HG03066 (cell line): ENCODE measurements around the gene TIGD3.
A peak's percentile ranks its signal among the peaks of the same experiment; 100 is the strongest.
"Not testable (repeated sequence)": the region's sequence is repeated elsewhere in the genome, so short reads cannot be mapped to it uniquely, and the experiment has no call there.

Experiments
- ATAC-seq: cut with Tn5 transposase; IDR thresholded peaks from one replicate; pipeline ENCODE4 v1.9.1; 2021; ENCODE audit warnings: low read depth; ENCODE audit not compliant: unreplicated experiment

Gene TIGD3

GRCh38 chr11:65323813-65324212, 30.7 kb upstream of the TIGD3 start:
- no peak for ATAC-seq

- no peak for ATAC-seq
Observed at GRCh38 chr11:65325435-65325834, 29.1 kb upstream of the TIGD3 start.

- ATAC-seq, result no peak
Observed at GRCh38 chr11:65327021-65327420, 27.5 kb upstream of the TIGD3 start.

GRCh38 chr11:65329478-65329877, 25.1 kb upstream of the TIGD3 start:
- no peak for ATAC-seq

- ATAC-seq, result no peak
Observed at GRCh38 chr11:65329944-65330403, 24.6 kb upstream of the TIGD3 start.

- no peak for ATAC-seq
Observed at GRCh38 chr11:65330544-65330943, 24.0 kb upstream of the TIGD3 start.

GRCh38 chr11:65332591-65332990, 22.0 kb upstream of the TIGD3 start:
- ATAC-seq, result not testable (repeated sequence)

- no peak for ATAC-seq
Observed at GRCh38 chr11:65334696-65335295, 19.8 kb upstream of the TIGD3 start.

GRCh38 chr11:65338676-65339075, 15.9 kb upstream of the TIGD3 start:
- no peak for ATAC-seq

- ATAC-seq, result no peak
Observed at GRCh38 chr11:65340226-65340625, 14.3 kb upstream of the TIGD3 start.

- ATAC-seq, result no peak
Observed at GRCh38 chr11:65341856-65342255, 12.7 kb upstream of the TIGD3 start.

- no peak for ATAC-seq
Observed at GRCh38 chr11:65351511-65351910, 3.0 kb upstream of the TIGD3 start.

- no peak for ATAC-seq
Observed at GRCh38 chr11:65352783-65353182, 1.8 kb upstream of the TIGD3 start.

GRCh38 chr11:65353376-65353775, 1.2 kb upstream of the TIGD3 start:
- no peak for ATAC-seq

- no peak for ATAC-seq
Observed at GRCh38 chr11:65353900-65354264, 669 bp upstream of the TIGD3 start.

GRCh38 chr11:65355013-65355775, 643 bp downstream of the TIGD3 start:
- peak; percentile 21 for ATAC-seq

- ATAC-seq, result no peak
Observed at GRCh38 chr11:65355776-65356393, 1.3 kb downstream of the TIGD3 start.

- no peak for ATAC-seq
Observed at GRCh38 chr11:65356394-65356972, 1.9 kb downstream of the TIGD3 start.

- ATAC-seq, result no peak
Observed at GRCh38 chr11:65357856-65358356, 3.4 kb downstream of the TIGD3 start.

GRCh38 chr11:65362320-65362931, 7.9 kb downstream of the TIGD3 start:
- no peak for ATAC-seq

- ATAC-seq, result no peak
Observed at GRCh38 chr11:65362966-65363365, 8.4 kb downstream of the TIGD3 start.
